Measurements from ENCODE around the gene ARHGAP35.
"Not testable (repeated sequence)": the region's sequence is repeated elsewhere in the genome, so short reads cannot be mapped to it uniquely, and the experiment has no call there.

ARHGAP35 gene

GRCh38 chr19:46860846-46861690, at the start of gene ARHGAP35:
Gene ARHGAP35, plus strand, starts transcription at chr19:46860997. Its CDS starts 57,679 bp downstream, at chr19:46918676.
- DNase-seq, result peak; percentile 87

DNA sequence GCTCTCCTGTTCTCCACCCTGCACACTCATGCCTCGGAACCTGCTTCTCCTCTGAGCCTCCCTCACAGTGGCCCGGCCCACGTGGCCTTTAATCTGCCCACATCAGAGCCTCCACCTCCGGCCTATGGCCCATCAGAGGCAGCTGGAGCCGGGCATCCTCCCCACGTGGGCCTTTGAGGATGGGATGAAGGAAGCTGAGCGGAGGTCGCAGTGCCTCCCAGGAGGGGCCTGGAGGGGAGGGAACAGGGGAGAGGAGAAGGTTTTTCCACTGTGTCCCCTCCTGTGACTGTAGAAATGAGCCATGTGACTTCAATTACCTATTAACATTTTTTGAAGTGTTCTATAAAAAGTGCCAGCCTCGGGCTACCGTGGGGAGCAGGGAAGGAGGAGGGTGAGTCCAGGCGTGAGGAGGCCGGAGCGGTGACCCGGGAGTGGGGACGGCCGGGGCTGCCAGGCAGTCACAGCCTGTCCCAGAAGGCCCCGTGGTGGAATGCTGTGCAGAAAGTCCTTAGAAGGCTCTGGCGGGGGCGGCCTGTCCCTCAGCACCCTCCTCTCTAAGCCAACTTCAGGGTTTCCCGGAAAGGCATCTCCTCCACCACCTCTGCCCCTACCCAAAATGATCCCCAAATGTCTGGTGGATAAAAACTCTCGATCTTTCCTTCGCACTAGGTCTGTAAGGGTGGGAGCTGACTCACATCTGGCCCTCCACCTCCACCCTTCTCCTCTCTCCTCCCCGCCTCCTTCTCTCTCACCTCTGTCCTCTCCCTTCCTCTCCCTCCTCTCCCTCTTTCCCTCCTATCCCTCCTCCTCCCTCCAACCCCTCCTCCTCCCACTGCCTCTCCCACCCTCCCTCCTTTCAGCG, 47.6 kb upstream of the ARHGAP35 start:
- DNase-seq, result no peak

DNA sequence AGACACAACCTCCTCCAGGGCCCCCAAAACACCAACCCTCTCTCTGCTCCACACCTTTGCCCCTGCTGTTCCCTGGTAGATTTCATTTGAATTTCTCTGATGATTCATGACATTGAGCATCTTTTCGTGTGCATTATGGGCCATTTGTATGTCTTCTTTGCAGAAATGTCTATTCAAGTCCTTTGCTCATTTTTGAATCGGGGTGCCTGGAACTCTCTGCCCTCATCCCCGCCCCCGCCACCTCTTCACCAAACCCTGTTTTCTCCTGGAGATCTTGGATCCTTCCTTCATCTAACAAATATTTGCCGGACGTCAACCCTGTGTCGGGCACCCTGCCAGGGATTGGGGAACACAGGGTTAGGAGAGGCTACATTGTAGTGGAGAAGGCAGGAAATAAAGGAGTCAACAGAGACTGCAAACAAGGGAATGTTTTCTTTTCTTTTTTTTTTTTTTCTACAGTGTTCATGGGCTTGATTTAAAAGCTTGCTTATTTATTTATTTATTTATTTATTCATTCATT, 46.9 kb upstream of the ARHGAP35 start:
- DNase-seq, result peak; percentile 69

GRCh38 chr19:46815833-46816627, 44.8 kb upstream of the ARHGAP35 start:
- no peak for DNase-seq

DNA sequence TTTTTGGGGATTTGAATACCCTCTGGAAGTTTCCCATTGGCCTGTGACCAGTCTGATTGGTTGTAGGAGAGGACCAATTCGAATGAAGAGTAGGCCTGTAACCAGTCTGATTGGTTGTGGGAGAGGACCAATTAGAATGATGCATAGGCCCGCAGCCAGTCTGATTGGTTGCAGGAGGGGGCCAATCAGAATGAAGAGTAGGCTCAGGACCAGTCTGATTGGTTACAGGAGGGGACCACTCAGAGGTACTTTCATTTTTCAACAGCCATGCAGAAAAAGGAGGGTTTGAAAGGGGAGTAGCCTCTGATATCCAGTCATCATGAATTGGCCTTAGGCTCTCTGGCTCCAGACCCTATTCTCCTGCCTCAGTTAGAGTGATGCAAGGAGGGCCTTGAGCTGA, 42.0 kb upstream of the ARHGAP35 start:
- no peak for DNase-seq

GRCh38 chr19:46821512-46822409, 39.0 kb upstream of the ARHGAP35 start:
- DNase-seq, result no peak

GRCh38 chr19:46822410-46822787, 38.4 kb upstream of the ARHGAP35 start:
- not testable (repeated sequence) for DNase-seq

- no peak for DNase-seq
These were observed 37.7 kb upstream of the ARHGAP35 start for GRCh38 chr19:46823049-46823448.

DNA sequence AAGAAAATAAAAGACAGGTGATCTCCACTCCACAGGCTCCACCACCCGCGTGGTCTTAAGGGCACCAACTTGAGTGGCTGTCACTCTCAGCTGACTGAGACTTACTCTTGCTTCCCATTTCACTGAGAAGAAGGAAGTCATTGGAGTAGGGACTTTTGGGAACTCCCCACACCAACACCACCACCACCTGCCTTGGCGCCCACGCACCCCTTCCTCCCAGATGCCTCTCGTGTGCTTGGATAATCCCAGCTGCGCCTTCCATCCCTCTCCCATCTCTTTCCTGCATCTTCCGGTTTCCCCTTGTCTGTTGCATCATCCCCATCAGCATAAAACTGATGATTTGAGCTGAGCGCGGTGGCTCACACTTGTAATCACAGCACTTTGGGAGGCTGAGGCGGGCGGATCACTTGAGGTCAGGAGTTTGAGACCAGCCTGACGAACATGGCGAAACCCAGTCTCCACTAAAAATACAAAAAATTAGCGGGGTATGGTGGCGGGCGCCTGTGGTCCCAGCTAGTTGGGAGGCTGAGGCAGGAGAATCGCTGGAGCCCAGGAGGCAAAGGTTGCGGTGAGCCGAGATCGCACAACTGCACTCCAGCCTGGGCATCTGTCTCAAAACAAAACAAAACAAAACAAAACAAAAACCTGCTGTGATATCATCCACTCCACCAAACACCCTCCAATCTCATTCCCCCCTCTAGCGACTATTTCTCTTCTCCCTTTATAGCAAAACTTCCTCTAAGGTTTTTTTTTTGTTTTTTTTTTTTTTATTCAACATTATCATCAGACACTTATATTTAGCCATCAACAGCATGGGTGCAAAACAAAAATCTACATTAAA, 35.7 kb upstream of the ARHGAP35 start:
- DNase-seq, result no peak

GRCh38 chr19:46825731-46826055, 35.1 kb upstream of the ARHGAP35 start:
- DNase-seq, result no peak

DNA sequence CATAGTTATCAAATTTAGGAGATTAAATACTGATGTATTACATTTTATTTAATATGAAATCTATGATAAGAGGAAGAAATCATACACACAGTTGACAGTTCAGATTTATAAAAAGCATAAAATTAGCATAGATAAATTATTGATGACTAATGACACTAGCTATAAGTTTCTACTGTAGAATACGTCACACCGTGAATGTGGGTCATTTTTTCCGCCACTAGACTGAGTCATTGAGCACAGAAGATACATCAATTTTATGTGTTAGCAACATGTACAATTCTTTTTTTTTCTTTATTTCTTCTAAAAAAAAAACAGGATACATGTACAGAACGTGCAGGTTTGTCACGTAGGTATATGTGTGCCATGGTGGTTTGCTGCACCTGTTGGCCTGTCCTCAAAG, 32.3 kb upstream of the ARHGAP35 start:
- DNase-seq, result no peak

- DNase-seq, result no peak
These were observed 29.9 kb upstream of the ARHGAP35 start for GRCh38 chr19:46830864-46831263.

GRCh38 chr19:46834121-46834520, 26.7 kb upstream of the ARHGAP35 start:
- DNase-seq, result no peak

DNA sequence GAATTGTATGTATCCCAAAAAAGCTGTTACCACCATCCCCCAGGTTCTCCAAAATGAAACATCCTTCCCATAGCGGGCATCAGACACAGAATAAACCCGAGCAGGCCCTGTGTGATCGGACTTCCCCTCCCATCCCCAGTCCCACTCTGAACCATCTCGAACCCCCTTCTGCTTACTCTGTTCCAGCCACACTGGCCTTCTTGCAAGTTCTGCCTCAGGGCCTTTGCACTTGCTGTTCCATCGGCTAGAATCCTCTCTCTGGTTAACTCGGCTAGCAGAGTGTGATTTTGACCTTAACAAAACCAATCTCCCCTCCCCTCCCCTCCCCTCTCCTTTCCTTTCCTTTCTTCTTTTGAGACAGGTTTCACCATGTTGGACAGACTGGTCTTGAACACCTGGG, 25.8 kb upstream of the ARHGAP35 start:
- DNase-seq, result no peak

GRCh38 chr19:46838160-46838559, 22.6 kb upstream of the ARHGAP35 start:
- DNase-seq, result no peak

DNA sequence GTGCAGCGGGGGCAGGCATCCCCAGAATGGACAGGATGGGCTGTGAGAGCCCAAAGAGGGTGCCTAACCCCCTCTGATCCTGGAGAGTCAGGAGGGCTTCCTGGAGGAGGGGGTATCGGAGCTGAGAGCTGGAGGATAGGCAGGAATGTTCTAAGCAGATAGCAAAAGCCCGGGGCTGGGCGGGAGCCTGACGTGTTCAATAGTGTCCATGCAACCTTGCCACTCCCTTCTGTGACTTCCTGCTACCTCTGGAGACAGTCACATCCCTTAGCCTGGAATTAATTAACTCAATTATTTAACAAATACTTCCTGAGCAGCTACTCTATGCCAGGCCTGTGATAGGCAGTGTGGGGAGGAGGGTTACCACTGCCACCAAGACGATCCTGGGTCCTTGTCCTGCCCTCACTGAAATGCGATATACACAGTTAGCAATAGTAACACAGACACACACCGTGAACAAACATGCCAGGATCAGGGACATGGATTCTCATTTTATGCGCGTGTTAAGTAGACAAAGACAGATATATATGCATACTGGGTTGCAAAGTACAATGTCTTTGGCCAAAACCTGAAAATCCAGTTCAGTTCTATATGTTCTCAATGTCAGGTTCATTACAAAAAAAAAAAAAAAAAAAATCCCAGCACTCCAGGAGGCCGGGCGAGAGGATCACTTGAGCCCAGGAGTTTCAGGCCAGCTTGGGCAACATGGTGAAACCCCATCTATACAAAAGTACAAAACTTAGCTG, 20.9 kb upstream of the ARHGAP35 start:
- DNase-seq, result no peak

DNA sequence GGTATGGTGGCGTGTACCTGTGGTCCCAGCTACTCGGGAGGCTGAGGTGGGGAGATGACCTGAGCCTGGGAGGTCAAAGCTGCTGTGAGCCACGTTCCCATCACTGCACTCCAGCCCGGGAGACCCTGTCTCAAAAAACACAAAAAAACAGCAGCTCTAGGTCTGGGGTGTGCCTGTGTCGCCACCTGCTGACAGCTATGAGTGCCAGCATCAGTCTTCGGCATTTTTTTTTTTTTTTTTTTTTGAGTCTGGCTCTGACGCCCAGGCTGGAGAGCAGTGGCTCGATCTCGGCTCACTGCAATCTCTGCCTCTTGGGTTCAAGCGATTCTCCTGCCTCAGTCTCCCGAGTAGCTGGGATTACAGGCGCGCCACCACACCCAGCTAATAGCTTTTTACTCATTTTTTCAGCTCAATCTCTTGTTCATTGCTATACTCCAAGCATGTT, 20.3 kb upstream of the ARHGAP35 start:
- DNase-seq, result peak; percentile 45

- DNase-seq, result no peak
These were observed 19.2 kb upstream of the ARHGAP35 start for GRCh38 chr19:46841458-46842083.

GRCh38 chr19:46842791-46843190, 18.0 kb upstream of the ARHGAP35 start:
- DNase-seq, result no peak

DNA sequence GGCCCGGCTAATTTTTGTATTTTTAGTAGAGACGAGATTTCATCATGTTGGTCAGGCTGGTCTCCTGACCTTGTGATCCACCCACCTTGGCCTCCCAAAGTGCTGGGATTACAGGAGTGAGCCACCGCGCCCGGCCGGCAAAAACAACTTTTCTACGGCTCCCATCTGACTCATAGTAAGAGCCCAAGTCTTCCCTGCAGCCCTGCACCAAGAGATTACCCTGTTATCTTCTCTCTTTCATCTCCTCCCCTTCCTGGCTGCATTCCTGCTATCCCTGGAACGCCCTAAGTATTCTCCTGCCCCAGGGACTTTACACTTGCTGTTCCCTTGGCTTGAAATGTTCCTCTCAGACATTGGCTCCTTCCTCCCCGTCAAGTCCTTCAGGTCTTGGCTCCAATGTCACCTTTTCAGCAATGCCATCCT, 16.7 kb upstream of the ARHGAP35 start:
- DNase-seq, result no peak
